ENCODE measurements around the gene NEUROG1. TPM values are rescaled to one million over a fixed set of nuclear protein-coding genes. Genes with fewer than 3 reads are reported as not detected.

Gene NEUROG1, protein sequence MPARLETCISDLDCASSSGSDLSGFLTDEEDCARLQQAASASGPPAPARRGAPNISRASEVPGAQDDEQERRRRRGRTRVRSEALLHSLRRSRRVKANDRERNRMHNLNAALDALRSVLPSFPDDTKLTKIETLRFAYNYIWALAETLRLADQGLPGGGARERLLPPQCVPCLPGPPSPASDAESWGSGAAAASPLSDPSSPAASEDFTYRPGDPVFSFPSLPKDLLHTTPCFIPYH
- total RNA-seq: not detected in 2 replicates

GRCh38 chr5:135535820-135536801 lies at the start of gene NEUROG1:
TSS of gene NEUROG1 (minus strand) at chr5:135535964. CDS start at chr5:135535690, 274 bp downstream.

DNA sequence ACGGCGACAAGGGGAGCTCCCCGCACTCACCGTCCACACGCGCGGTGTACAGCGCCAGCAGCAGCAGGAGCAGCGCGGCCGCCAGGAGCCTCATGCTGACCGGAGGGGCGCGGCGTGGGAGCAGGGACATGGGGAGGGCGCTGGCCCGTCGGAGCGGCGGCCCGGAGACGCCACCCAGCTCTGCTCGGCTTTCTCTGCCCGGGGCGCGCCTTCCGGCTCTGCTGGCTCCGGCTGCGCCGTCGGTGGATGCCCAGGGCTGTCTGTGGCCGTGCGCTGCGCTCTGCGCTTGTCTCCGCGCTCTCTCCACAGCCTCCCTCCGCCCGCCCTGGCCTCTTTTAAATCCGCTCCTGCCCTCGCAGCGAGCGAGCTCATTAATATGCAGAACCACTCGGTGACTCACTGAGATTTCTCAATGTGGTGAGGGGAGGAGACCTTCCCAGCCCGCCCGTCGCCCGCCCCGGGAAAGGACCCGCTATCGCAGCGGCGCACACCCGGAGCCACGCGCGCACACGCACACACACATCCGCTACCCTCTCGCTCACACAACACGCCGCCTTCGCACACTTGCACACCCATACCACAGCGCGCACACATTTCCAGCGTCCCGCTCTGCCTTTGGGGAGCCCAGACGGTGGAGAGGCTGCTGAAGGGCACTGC lies 43.0 kb upstream of the NEUROG1 start, which contains the start of gene CXCL14:
CXCL14 (minus strand) TSS at position 307 of the 657 bp plus-strand sequence; CDS start at position 94, 213 bp downstream.

Other genes with a start within 250 kb of the NEUROG1 start
- 169 and 283 TPM in 2 replicates for gene MACROH2A1, start 136.7 kb downstream of the NEUROG1 start, total RNA-seq
- gene DCANP1, start 88.6 kb downstream of the NEUROG1 start, total RNA-seq: not detected in 2 replicates
- not detected in 2 replicates for gene TIFAB, start 83.6 kb downstream of the NEUROG1 start, total RNA-seq
- not detected in 2 replicates for gene CXCL14, start 43.0 kb upstream of the NEUROG1 start, total RNA-seq

Data from epithelial cell of umbilical artery (primary cell).